ENCODE results near the gene PEX13. TPM values are rescaled to one million over a fixed set of nuclear protein-coding genes. Genes with fewer than 3 reads are reported as not detected.

PEX13 gene
- total RNA-seq, 1 donor from 2014 or later: 74.9 TPM

DNA sequence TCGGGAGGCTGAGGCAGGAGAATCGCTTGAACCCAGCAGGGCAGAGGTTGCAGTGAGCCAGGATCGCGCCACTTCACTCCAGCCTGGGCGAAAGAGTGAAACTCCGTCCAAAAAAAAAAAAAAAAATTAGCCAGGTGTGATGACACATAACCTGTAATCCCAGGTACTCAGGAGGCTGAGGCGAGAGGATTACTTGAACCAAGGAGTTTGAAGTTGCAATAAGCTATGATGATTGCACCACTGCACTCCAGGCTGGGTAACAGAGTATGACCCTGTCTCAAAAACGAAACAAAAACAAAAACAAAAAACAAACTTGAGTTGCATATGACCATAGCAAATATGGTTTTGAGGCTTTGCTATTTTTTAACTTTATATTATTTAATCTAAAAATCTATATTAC, 74.0 kb downstream of the PEX13 start:
- peaks cover 17% of the 10 kb centered on the region for H3K36me3 Mint-ChIP-seq
- H3K27ac Mint-ChIP-seq: no peak overlapping the region
- no peaks in the 10 kb centered on the region for H3K9me3 Mint-ChIP-seq
- Histone ChIP-seq H3K4me2 (no peak overlapping the region), H3K27me3 (no peaks in the 10 kb centered on the region), H3K9me3 (ENCODE audit: low read depth) (no peaks in the 10 kb centered on the region), H3F3A (ENCODE audit: low read depth) (peaks cover 3% of the 10 kb centered on the region), H3K9ac (no peak overlapping the region), H2AFZ (replicated peaks) (no peak overlapping the region), H4K20me1 (ENCODE audit: low read depth) (no peaks in the 10 kb centered on the region), H3K4me1 (no peaks in the 10 kb centered on the region), H3K36me3 (peaks cover 5% of the 10 kb centered on the region), H3K4me3 (no peak overlapping the region), H3K27ac (no peak overlapping the region), H3K79me2 (ENCODE audit: low read depth) (no peaks in the 10 kb centered on the region)
- TF ChIP-seq EZH2 (IDR thresholded peaks at IDR 0.05) (no peak), EZH2phosphoT487 (IDR thresholded peaks at IDR 0.05) (no peak)
- TF ChIP-seq, protein P1, sequence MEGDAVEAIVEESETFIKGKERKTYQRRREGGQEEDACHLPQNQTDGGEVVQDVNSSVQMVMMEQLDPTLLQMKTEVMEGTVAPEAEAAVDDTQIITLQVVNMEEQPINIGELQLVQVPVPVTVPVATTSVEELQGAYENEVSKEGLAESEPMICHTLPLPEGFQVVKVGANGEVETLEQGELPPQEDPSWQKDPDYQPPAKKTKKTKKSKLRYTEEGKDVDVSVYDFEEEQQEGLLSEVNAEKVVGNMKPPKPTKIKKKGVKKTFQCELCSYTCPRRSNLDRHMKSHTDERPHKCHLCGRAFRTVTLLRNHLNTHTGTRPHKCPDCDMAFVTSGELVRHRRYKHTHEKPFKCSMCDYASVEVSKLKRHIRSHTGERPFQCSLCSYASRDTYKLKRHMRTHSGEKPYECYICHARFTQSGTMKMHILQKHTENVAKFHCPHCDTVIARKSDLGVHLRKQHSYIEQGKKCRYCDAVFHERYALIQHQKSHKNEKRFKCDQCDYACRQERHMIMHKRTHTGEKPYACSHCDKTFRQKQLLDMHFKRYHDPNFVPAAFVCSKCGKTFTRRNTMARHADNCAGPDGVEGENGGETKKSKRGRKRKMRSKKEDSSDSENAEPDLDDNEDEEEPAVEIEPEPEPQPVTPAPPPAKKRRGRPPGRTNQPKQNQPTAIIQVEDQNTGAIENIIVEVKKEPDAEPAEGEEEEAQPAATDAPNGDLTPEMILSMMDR (IDR thresholded peaks at IDR 0.05): no peak
- H3K4me1 Mint-ChIP-seq: no peaks in the 10 kb centered on the region
- H3K27me3 Mint-ChIP-seq (ENCODE audit: insufficient read depth, low read depth): peaks cover 2% of the 10 kb centered on the region
- no peak for DNase-seq (ENCODE audit: low spot score)
- H3K4me3 Mint-ChIP-seq: no peak overlapping the region

- peaks cover 4% of the 10 kb centered on the region for H3K36me3 ChIP-seq
- no peaks in the 10 kb centered on the region for H3K9me3 Mint-ChIP-seq
- H3K27ac Mint-ChIP-seq: no peak overlapping the region
- no peak overlapping the region for H3K9ac ChIP-seq
- no peak overlapping the region for H3K4me3 ChIP-seq
- H2AFZ ChIP-seq (replicated peaks): no peak overlapping the region
- peaks cover 13% of the 10 kb centered on the region for H3K36me3 Mint-ChIP-seq
- no peak overlapping the region for H3K4me2 ChIP-seq
- H3K4me1 Mint-ChIP-seq: no peaks in the 10 kb centered on the region
- no peaks in the 10 kb centered on the region for H3K27me3 Mint-ChIP-seq (ENCODE audit: insufficient read depth, low read depth)
- no peaks in the 10 kb centered on the region for H3K4me1 ChIP-seq
- no peaks in the 10 kb centered on the region for H3K79me2 ChIP-seq (ENCODE audit: low read depth)
- H3K27ac ChIP-seq: no peak overlapping the region
- no peaks in the 10 kb centered on the region for H3K27me3 ChIP-seq
- no peaks in the 10 kb centered on the region for H3F3A ChIP-seq (ENCODE audit: low read depth)
- H4K20me1 ChIP-seq (ENCODE audit: low read depth): no peaks in the 10 kb centered on the region
- no peak for TF ChIP-seq EZH2phosphoT487 (IDR thresholded peaks at IDR 0.05)
- TF ChIP-seq, protein P1 (IDR thresholded peaks at IDR 0.05): no peak
- TF ChIP-seq EZH2 (IDR thresholded peaks at IDR 0.05): no peak
- H3K9me3 ChIP-seq (ENCODE audit: low read depth): no peaks in the 10 kb centered on the region
- DNase-seq (ENCODE audit: low spot score): no peak
- no peak overlapping the region for H3K4me3 Mint-ChIP-seq
These were observed 78.9 kb downstream of the PEX13 start for GRCh38 chr2:61096438-61096837.

DNA sequence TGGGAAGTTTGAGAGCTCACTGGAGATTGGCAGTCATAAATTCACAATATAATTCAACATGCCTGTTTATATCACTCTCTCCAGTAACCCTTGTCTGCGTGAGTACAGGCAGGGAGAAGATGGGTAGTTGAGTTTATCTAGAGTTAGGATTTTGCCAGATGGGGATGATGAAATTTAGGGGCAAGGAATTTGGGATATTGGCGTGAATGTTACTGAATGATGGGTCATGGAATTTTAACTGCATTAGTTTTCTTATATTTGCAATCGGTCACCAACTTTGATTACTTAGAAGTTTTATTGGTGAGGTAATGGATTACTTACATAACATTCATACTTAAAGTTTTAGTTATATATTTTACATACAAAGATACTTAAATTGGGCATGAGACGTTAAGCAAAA, 83.3 kb downstream of the PEX13 start:
- no peaks in the 10 kb centered on the region for H3K9me3 Mint-ChIP-seq
- no peak for DNase-seq (ENCODE audit: low spot score)
- peaks cover 4% of the 10 kb centered on the region for H3K36me3 ChIP-seq

More for the DNA sequence above, 83.3 kb downstream of the PEX13 start:
- no peak overlapping the region for H3K4me3 Mint-ChIP-seq
- no peaks in the 10 kb centered on the region for H3K27me3 Mint-ChIP-seq (ENCODE audit: insufficient read depth, low read depth)
- peaks cover 21% of the 10 kb centered on the region for H3K36me3 Mint-ChIP-seq
- no peak overlapping the region for H3K4me3 ChIP-seq
- no peaks in the 10 kb centered on the region for H3K27me3 ChIP-seq
- no peak overlapping the region for H3K27ac Mint-ChIP-seq
- H3K9me3 ChIP-seq (ENCODE audit: low read depth): no peaks in the 10 kb centered on the region
- TF ChIP-seq, protein P1 (IDR thresholded peaks at IDR 0.05): no peak
- no peak for TF ChIP-seq EZH2phosphoT487 (IDR thresholded peaks at IDR 0.05)
- no peak for TF ChIP-seq EZH2 (IDR thresholded peaks at IDR 0.05)
- no peak overlapping the region for H2AFZ ChIP-seq (replicated peaks)
- H4K20me1 ChIP-seq (ENCODE audit: low read depth): no peaks in the 10 kb centered on the region
- H3K4me1 Mint-ChIP-seq: no peaks in the 10 kb centered on the region
- H3K4me1 ChIP-seq: no peaks in the 10 kb centered on the region
- H3K9ac ChIP-seq: no peak overlapping the region
- no peaks in the 10 kb centered on the region for H3F3A ChIP-seq (ENCODE audit: low read depth)
- no peak overlapping the region for H3K27ac ChIP-seq
- H3K79me2 ChIP-seq (ENCODE audit: low read depth): no peaks in the 10 kb centered on the region
- H3K4me2 ChIP-seq: no peak overlapping the region

Small RNA genes within 50 kb of the gene (small RNA-seq; reads per million reads assigned to genes)
- not detected for gene RNA5SP95

Other genes with a start within 250 kb of the PEX13 start
- gene REL, start 136.1 kb upstream of the PEX13 start, total RNA-seq (ENCODE audit: low replicate concordance): 7.1 and 12.0 TPM in 2 replicates
- gene PUS10, start 535 bp downstream of the PEX13 start, total RNA-seq (ENCODE audit: low replicate concordance): 10.4 and 11.3 TPM in 2 replicates
- 28.3 and 47.3 TPM in 2 replicates for gene SANBR, start 48.2 kb downstream of the PEX13 start, total RNA-seq (ENCODE audit: low replicate concordance)
- 17.9 and 20.9 TPM in 2 replicates for gene C2orf74, start 144.5 kb downstream of the PEX13 start, total RNA-seq (ENCODE audit: low replicate concordance)